ENCODE results near the gene GAGE2A.

Gene GAGE2A

GRCh38 chrX:49610718-49611310 lies 21.5 kb downstream of the GAGE2A start:
- H3K4me3 Mint-ChIP-seq = no peak overlapping the region
- H3K27me3 Mint-ChIP-seq (ENCODE audit: low read depth, poor library complexity) = peaks cover 4% of the 10 kb centered on the region
- no peak for TF ChIP-seq CTCF (IDR thresholded peaks at IDR 0.05)
- no peaks in the 10 kb centered on the region for H3K4me1 Mint-ChIP-seq
- H3K9me3 Mint-ChIP-seq = peaks cover 61% of the 10 kb centered on the region
- peaks cover 5% of the 10 kb centered on the region for H3K36me3 Mint-ChIP-seq (ENCODE audit: low read depth)
- no peak overlapping the region for H3K27ac Mint-ChIP-seq
- DNase-seq = no peak

- TF ChIP-seq CTCF (IDR thresholded peaks at IDR 0.05) = no peak
- Mint-ChIP-seq H3K27me3 (ENCODE audit: low read depth, poor library complexity) (no peaks in the 10 kb centered on the region), H3K4me1 (no peaks in the 10 kb centered on the region), H3K9me3 (peaks cover 48% of the 10 kb centered on the region), H3K4me3 (no peak overlapping the region), H3K36me3 (ENCODE audit: low read depth) (no peaks in the 10 kb centered on the region), H3K27ac (no peak overlapping the region)
- no peak for DNase-seq
These were observed 29.3 kb downstream of the GAGE2A start for GRCh38 chrX:49618574-49618973.

- Mint-ChIP-seq H3K4me1 (no peaks in the 10 kb centered on the region), H3K4me3 (no peak overlapping the region), H3K36me3 (ENCODE audit: low read depth) (peaks cover 4% of the 10 kb centered on the region), H3K9me3 (peaks cover 82% of the 10 kb centered on the region), H3K27ac (no peak overlapping the region), H3K27me3 (ENCODE audit: low read depth, poor library complexity) (peaks cover 7% of the 10 kb centered on the region)
- TF ChIP-seq CTCF (IDR thresholded peaks at IDR 0.05) = no peak
- peak; percentile 3 for DNase-seq
These were observed 37.9 kb downstream of the GAGE2A start for GRCh38 chrX:49627086-49627777.

GRCh38 chrX:49644991-49645637 lies 55.8 kb downstream of the GAGE2A start:
- Mint-ChIP-seq H3K4me3 (no peak overlapping the region), H3K36me3 (ENCODE audit: low read depth) (no peaks in the 10 kb centered on the region), H3K27me3 (ENCODE audit: low read depth, poor library complexity) (no peaks in the 10 kb centered on the region), H3K27ac (no peak overlapping the region), H3K9me3 (peaks cover 37% of the 10 kb centered on the region), H3K4me1 (no peaks in the 10 kb centered on the region)
- TF ChIP-seq CTCF (IDR thresholded peaks at IDR 0.05) = no peak
- no peak for DNase-seq

Data from nephron progenitor cell (in vitro differentiated cells).